K562 (cell line): Measurements from ENCODE around the gene NNAT. TPM values are rescaled to one million over a fixed set of nuclear protein-coding genes. Genes with fewer than 3 reads are reported as not detected.

Experiments used
- ATAC-seq: fragments of 200-7000 bp; cut with Tn5 transposase; 3 replicates; pipeline ENCODE4 v1.9.1; 2020; ENCODE audit warnings: moderate library complexity
- BruUV-seq: library from RNA; stranded (reverse); fragments of 400-500 nt; replicated peaks from 2 replicates; lab custom pipeline; 2021; lab: Mats Ljungman, UMichigan
- CTCF ChIA-PET: fragments of 300-600 bp; formaldehyde crosslinking; extraction: SDS; loops from one replicate; lab custom pipeline; 2021; ENCODE audit warnings: low intra/inter-chr PET ratio; lab: Yijun Ruan, JAX
- POLR2A ChIA-PET: fragments of 300-600, 350-650 bp; sonication (Branson Sonifier 250); formaldehyde crosslinking; extraction: SDS; loops from one replicate; lab custom pipeline; 2021; ENCODE audit warnings: antibody characterized with exemption, inconsistent platforms; lab: Yijun Ruan, JAX
- DNase-seq, 4 experiments: peaks; one replicate each; pipeline versions ENCODE4 v3.0.0 to v3.0.0-alpha.2; 2011 to 2018; ENCODE audit warnings: low spot score in 3 of 4, mixed read lengths in 3 of 4; ENCODE audit errors: extremely low read depth in 1 of 4
- FAIRE-seq: peaks from 2 replicates; lab custom pipeline; 2011; peaks lifted over from hg19 to GRCh38; lab: Jason Lieb, UNC
- H2AFZ ChIP-seq: 2 replicates; pipeline ENCODE4 v1.6.0; 2011; ENCODE audit warnings: low read depth, low read length, control low read depth, inconsistent platforms
- H3K27ac ChIP-seq: fragments of 200-600 bp; 3 replicates; pipeline ENCODE4 v1.8.0; 2011; ENCODE audit warnings: low read depth, mild to moderate bottlenecking, control low read depth, inconsistent platforms, low read length, moderate library complexity, mixed read lengths; ENCODE audit errors: extremely low read depth
- H3K27me3 ChIP-seq, 2 experiments: fragments of 300-600 bp in 1 of 2; 2 replicates in 1 of 2; 3 replicates in 1 of 2; pipeline versions ENCODE4 v1.6.0 to v1.8.0; 2011; ENCODE audit warnings: inconsistent platforms in 2 of 2, low read length in 2 of 2, mild to moderate bottlenecking in 1 of 2, mixed read lengths in 1 of 2, moderate library complexity in 1 of 2; ENCODE audit not compliant: control insufficient read depth in 2 of 2, insufficient read depth in 2 of 2
- H3K36me3 ChIP-seq: fragments of 300-600 bp; 3 replicates; pipeline ENCODE4 v1.8.0; 2011; ENCODE audit warnings: mild to moderate bottlenecking, low read length, inconsistent platforms; ENCODE audit not compliant: control insufficient read depth, insufficient read depth
- H3K4me1 ChIP-seq, 2 experiments: fragments of 200-600 bp in 1 of 2; replicated peaks in 1 of 2; 2 replicates in 1 of 2; 3 replicates in 1 of 2; pipeline versions ENCODE4 v1.5.1 to v1.8.0; 2011; ENCODE audit warnings: inconsistent platforms in 2 of 2, low read length in 2 of 2, mild to moderate bottlenecking in 1 of 2, mixed read lengths in 1 of 2, moderate library complexity in 1 of 2; ENCODE audit not compliant: control insufficient read depth in 2 of 2, insufficient read depth in 2 of 2
- H3K4me2 ChIP-seq: 2 replicates; pipeline ENCODE4 v1.6.1; 2011; ENCODE audit warnings: low read length, control low read depth, inconsistent platforms, mixed read lengths; ENCODE audit not compliant: insufficient read depth
- H3K4me3 ChIP-seq: fragments of 200-600 bp; sonication (generic), shearing (Covaris generic); 2 replicates; pipeline ENCODE4 v1.5.1; 2016; ENCODE audit warnings: control low read depth, inconsistent platforms
- H3K79me2 ChIP-seq: fragments of 200-600 bp; 3 replicates; pipeline ENCODE4 v1.8.0; 2011; ENCODE audit warnings: low read length, inconsistent platforms; ENCODE audit not compliant: control insufficient read depth, insufficient read depth
- H3K9ac ChIP-seq, 2 experiments: 2 replicates each; pipeline versions ENCODE4 v1.6.0 to v1.6.1; 2011; ENCODE audit warnings: low read depth in 2 of 2, low read length in 2 of 2, control low read depth in 1 of 2, inconsistent platforms in 1 of 2, mild to moderate bottlenecking in 1 of 2, mixed read lengths in 1 of 2; ENCODE audit not compliant: insufficient read depth in 1 of 2
- H3K9me1 ChIP-seq: one replicate; pipeline ENCODE4 v1.6.0; 2011; ENCODE audit warnings: inconsistent platforms, mild to moderate bottlenecking, low read length, moderate library complexity; ENCODE audit not compliant: control insufficient read depth, insufficient read depth
- H3K9me3 ChIP-seq: replicated peaks from 2 replicates; pipeline ENCODE4 v1.5.1; 2011; ENCODE audit warnings: low read depth, low read length, inconsistent platforms; ENCODE audit not compliant: control insufficient read depth, insufficient read depth
- H4K20me1 ChIP-seq: replicated peaks from 2 replicates; pipeline ENCODE4 v1.6.1; 2011; ENCODE audit warnings: low read length, inconsistent platforms, mixed read lengths; ENCODE audit not compliant: control insufficient read depth, insufficient read depth
- ARID1B ChIP-seq: fragments of 450-650 bp; IDR thresholded peaks from 2 replicates; pipeline ENCODE4 v1.6.1; 2016; ENCODE audit warnings: antibody characterized with exemption, mild to moderate bottlenecking, inconsistent platforms
- CBX3 ChIP-seq, 2 experiments: IDR thresholded peaks; 1 replicate in 1 of 2; 2 replicates in 1 of 2; pipeline ENCODE4 v1.6.1; 2012; ENCODE audit warnings: inconsistent platforms in 2 of 2, low read length in 2 of 2, borderline replicate concordance in 1 of 2, control low read depth in 1 of 2
- DMBX1 ChIP-seq: fragments of 250-450 bp; sonication (Bioruptor Pico); IDR thresholded peaks from 2 replicates; pipeline ENCODE4 v1.8.0; 2022; ENCODE audit warnings: inconsistent platforms, mild to moderate bottlenecking, moderate library complexity, borderline replicate concordance
- FOXJ3 ChIP-seq: sonication (generic); formaldehyde crosslinking; IDR thresholded peaks from 2 replicates; pipeline ENCODE4 v1.4.0; 2020; ENCODE audit warnings: mild to moderate bottlenecking, missing genetic modification reagents
- GTF2A2 ChIP-seq: IDR thresholded peaks from 2 replicates; pipeline ENCODE4 v1.6.1; 2016; ENCODE audit warnings: mild to moderate bottlenecking, missing genetic modification characterization, missing compliant biosample characterization
- HDAC3 ChIP-seq: fragments of 450-650 bp; IDR thresholded peaks from 2 replicates; pipeline ENCODE4 v1.6.1; 2018; ENCODE audit warnings: borderline replicate concordance, mild to moderate bottlenecking, moderate library complexity; ENCODE audit not compliant: partially characterized antibody
- HOXB6 ChIP-seq: fragments of 250-450 bp; sonication (Bioruptor Pico); IDR thresholded peaks from 2 replicates; pipeline ENCODE4 v1.5.1; 2022; ENCODE audit warnings: mild to moderate bottlenecking, borderline replicate concordance
- NEUROD1 ChIP-seq: fragments of 150-350 bp; IDR thresholded peaks from 2 replicates; pipeline ENCODE4 v1.6.1; 2014; ENCODE audit warnings: borderline replicate concordance, low read length, low read depth; ENCODE audit not compliant: partially characterized antibody
- THRAP3 ChIP-seq: fragments of 450-650 bp; IDR thresholded peaks from 2 replicates; pipeline ENCODE4 v1.6.1; 2016; ENCODE audit warnings: mild to moderate bottlenecking, inconsistent platforms, borderline replicate concordance
- ZFPM2 ChIP-seq: fragments of 250-450 bp; sonication (Bioruptor Pico); IDR thresholded peaks from 2 replicates; pipeline ENCODE4 v1.5.1; 2022; ENCODE audit warnings: mild to moderate bottlenecking
- ZNF134 ChIP-seq: fragments of 250-450 bp; sonication (Bioruptor Pico); conservative IDR thresholded peaks from 2 replicates; pipeline ENCODE4 v1.4.0; 2020
- ZNF507 ChIP-seq: conservative IDR thresholded peaks from 2 replicates; pipeline ENCODE4 v1.6.1; 2017; ENCODE audit warnings: missing genetic modification characterization, missing compliant biosample characterization
- ZNF584 ChIP-seq: fragments of 200-800 bp; sonication (Bioruptor generic); IDR thresholded peaks from 2 replicates; pipeline ENCODE4 v1.6.1; 2016; ENCODE audit warnings: low read depth, mild to moderate bottlenecking, missing genetic modification characterization, missing compliant biosample characterization
- ZNF644 ChIP-seq: fragments of 200-800 bp; sonication (Bioruptor generic); IDR thresholded peaks from 2 replicates; pipeline ENCODE4 v1.6.1; 2016; ENCODE audit warnings: low read depth, missing genetic modification characterization, missing compliant biosample characterization
- WGBS: fragments of 100-300 bp; shearing (Covaris generic); methylation state at CpG from one replicate; pipeline ENCODE4 v1.1.6; 2016; ENCODE audit warnings: low coverage, mixed read lengths; ENCODE audit not compliant: insufficient coverage; ENCODE audit errors: missing lambda C conversion rate; 5-methylcytosine and 5-hydroxymethylcytosine counted together
- in situ Hi-C: fragments of 300-500 bp; cut with MboI; formaldehyde crosslinking; loops from 4 replicates; pipeline ENCODE4 v1.15.0; 2018; ENCODE audit warnings: inconsistent platforms, mixed read lengths
- intact Hi-C: fragments of 100-400 bp; cut with micrococcal nuclease; formaldehyde crosslinking; loops from 2 replicates; pipeline ENCODE4 v1.14.2; 2022
- polyA plus RNA-seq, 8 experiments: library from polyadenylated mRNA; depleted of rRNA in 4 of 8; stranded (reverse) in 5 of 8; unstranded in 3 of 8; fragments of >200 nt; fragmentation: Nextera tagmentation in 2 of 8; fragmentation: Illumina TruSeq in 1 of 8; extraction: Ambion mirVana in 2 of 8; extraction: Trizol in 1 of 8; gene quantifications; 2 replicates each; pipeline versions ENCODE4 v1.2.1 to v1.2.3, GENCODE V29; 2011 to 2014; ENCODE audit warnings: inconsistent platforms in 1 of 8, missing spikeins in 1 of 8
- total RNA-seq, 7 experiments: library from RNA; depleted of rRNA in 6 of 7; stranded (reverse); fragments of >200 nt in 6 of 7; fragmentation: Illumina TruSeq in 2 of 7; extraction: Trizol in 2 of 7; gene quantifications; 2 replicates each; pipeline versions ENCODE4 v1.2.1 to v1.2.3, GENCODE V29; 2011 to 2021; ENCODE audit warnings: low replicate concordance in 1 of 7
- TF ChIP-seq, protein P1 (sequence below): sonication (generic); formaldehyde crosslinking; IDR thresholded peaks from 2 replicates; pipeline ENCODE4 v1.9.0; 2022; ENCODE audit warnings: mild to moderate bottlenecking, missing genetic modification reagents
- TF ChIP-seq, protein P2 (sequence below): fragments of 250-450 bp; sonication (Bioruptor Pico); IDR thresholded peaks from 2 replicates; pipeline ENCODE4 v1.6.1; 2021; ENCODE audit warnings: mild to moderate bottlenecking
- TF ChIP-seq, protein P3 (sequence below): fragments of 450-650 bp; IDR thresholded peaks from 2 replicates; pipeline ENCODE4 v1.6.1; 2018; ENCODE audit warnings: mild to moderate bottlenecking, low read depth; ENCODE audit not compliant: partially characterized antibody
- TF ChIP-seq, protein P4 (sequence below): fragments of 450-650 bp; IDR thresholded peaks from 2 replicates; pipeline ENCODE4 v1.6.1; 2014; ENCODE audit warnings: low read depth, mild to moderate bottlenecking, moderate library complexity, borderline replicate concordance

Gene NNAT
- total and polyA plus RNA-seq, 9 of the 15 experiments (the other 6 are each of a cell fraction or from before 2014, with no cell fraction given), result 0.13 TPM; not detected in 8

DNA sequence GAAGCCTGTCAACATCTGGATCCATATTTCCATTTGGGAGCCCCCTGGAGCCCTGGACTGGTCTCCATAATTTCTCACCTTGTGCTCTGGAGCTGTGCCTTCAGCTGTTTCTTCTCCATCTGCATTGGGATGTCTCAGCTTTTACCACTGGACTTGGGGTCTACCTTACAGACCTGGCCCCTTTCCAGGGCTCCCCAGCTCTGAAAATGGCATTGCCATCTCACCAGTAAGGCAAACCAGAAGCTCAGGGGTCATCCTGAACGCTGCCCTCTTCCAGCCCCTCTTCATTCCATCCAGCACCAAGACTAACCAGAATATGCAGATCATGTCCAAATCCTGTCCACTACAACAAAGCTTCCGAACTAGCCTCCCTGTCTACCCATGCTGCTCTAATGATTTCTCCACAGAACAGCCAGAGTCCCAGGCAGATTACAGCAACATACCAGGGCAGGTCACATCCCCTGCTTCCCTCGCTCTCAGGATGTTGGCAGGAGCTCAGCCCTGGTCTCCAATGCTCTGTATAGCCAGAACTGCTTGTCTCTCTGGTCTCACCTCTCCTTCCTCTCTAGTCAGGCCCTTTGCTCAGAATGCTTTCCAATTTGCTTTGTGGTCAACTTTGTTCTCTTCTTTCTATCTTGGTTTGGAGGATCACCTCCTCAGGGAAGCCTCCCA lies 17.7 kb upstream of the NNAT start:
- ChIA-PET POLR2A (interaction anchor here (0.5 to 0.6 kb wide), 2 partner anchors 51 to 321 kb away, joined by 3 read pairs; no protein-coding TSS in a partner anchor), CTCF (no interaction called here)
- H3K79me2 ChIP-seq, result no peaks in the 10 kb centered on the region
- H2AFZ ChIP-seq, result no peak overlapping the region
- H3K9me1 ChIP-seq, result no peaks in the 10 kb centered on the region
- no peaks in the 10 kb centered on the region for H3K9me3 ChIP-seq
- no peaks in the 10 kb centered on the region; a peak in 1 of 5 replicates for H3K4me1 ChIP-seq
- TF ChIP-seq THRAP3 (no peak), FOXJ3 (CRISPR knock-in tag) (no peak), HDAC3 (no peak), ZNF134 (CRISPR knock-in tag) (no peak), DMBX1 (CRISPR knock-in tag) (no peak), NEUROD1 (no peak), ZNF507 (tag) (no peak), ARID1B (no peak), ZNF584 (CRISPR knock-in tag) (no peak), GTF2A2 (no peak), ZNF644 (tag) (no peak), ZFPM2 (CRISPR knock-in tag) (no peak), HOXB6 (no peak), CBX3 (IDR thresholded peaks at IDR 0.05; ENCODE audit: borderline replicate concordance in 1 of 2, low read length in 2 of 2) (no peak)
- TF ChIP-seq, protein P1, sequence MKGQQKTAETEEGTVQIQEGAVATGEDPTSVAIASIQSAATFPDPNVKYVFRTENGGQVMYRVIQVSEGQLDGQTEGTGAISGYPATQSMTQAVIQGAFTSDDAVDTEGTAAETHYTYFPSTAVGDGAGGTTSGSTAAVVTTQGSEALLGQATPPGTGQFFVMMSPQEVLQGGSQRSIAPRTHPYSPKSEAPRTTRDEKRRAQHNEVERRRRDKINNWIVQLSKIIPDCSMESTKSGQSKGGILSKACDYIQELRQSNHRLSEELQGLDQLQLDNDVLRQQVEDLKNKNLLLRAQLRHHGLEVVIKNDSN (CRISPR knock-in tag), result no peak
- TF ChIP-seq, protein P2, sequence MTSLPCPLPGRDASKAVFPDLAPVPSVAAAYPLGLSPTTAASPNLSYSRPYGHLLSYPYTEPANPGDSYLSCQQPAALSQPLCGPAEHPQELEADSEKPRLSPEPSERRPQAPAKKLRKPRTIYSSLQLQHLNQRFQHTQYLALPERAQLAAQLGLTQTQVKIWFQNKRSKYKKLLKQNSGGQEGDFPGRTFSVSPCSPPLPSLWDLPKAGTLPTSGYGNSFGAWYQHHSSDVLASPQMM (CRISPR knock-in tag), result no peak
- TF ChIP-seq, protein P3, sequence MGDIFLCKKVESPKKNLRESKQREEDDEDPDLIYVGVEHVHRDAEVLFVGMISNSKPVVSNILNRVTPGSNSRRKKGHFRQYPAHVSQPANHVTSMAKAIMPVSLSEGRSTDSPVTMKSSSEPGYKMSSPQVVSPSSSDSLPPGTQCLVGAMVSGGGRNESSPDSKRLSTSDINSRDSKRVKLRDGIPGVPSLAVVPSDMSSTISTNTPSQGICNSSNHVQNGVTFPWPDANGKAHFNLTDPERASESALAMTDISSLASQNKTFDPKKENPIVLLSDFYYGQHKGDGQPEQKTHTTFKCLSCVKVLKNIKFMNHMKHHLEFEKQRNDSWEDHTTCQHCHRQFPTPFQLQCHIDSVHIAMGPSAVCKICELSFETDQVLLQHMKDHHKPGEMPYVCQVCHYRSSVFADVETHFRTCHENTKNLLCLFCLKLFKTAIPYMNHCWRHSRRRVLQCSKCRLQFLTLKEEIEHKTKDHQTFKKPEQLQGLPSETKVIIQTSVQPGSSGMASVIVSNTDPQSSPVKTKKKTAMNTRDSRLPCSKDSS, result no peak
- TF ChIP-seq, protein P4, sequence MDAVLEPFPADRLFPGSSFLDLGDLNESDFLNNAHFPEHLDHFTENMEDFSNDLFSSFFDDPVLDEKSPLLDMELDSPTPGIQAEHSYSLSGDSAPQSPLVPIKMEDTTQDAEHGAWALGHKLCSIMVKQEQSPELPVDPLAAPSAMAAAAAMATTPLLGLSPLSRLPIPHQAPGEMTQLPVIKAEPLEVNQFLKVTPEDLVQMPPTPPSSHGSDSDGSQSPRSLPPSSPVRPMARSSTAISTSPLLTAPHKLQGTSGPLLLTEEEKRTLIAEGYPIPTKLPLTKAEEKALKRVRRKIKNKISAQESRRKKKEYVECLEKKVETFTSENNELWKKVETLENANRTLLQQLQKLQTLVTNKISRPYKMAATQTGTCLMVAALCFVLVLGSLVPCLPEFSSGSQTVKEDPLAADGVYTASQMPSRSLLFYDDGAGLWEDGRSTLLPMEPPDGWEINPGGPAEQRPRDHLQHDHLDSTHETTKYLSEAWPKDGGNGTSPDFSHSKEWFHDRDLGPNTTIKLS, result no peak
- no peak overlapping the region for H3K27ac ChIP-seq
- peaks cover 12% of the 10 kb centered on the region; the same call in 1 of the 2 replicates for H4K20me1 ChIP-seq
- no peak overlapping the region for H3K4me2 ChIP-seq
- no TSS peak for BruUV-seq
- ATAC-seq (no peak), DNase-seq (no peak), FAIRE-seq (no peak)
- no peaks in the 10 kb centered on the region for H3K27me3 ChIP-seq
- H3K4me3 ChIP-seq, result no peak overlapping the region
- in situ Hi-C loops, result no loop called here
- intact Hi-C loops, result no loop called here
- 10% methylated on average over 3 of the region's 3 CpGs for WGBS
- no peak overlapping the region for H3K9ac ChIP-seq
- no peaks in the 10 kb centered on the region for H3K36me3 ChIP-seq
